RWPE1 (cell line): Measurements from ENCODE around the gene PROK2.

Experiments used
- CTCF ChIA-PET: fragments of 350-600 bp; sonication (Branson Sonifier 250); formaldehyde crosslinking; extraction: SDS; loops from one replicate; lab custom pipeline; 2021; lab: Yijun Ruan, JAX
- POLR2A ChIA-PET: fragments of 400-600 bp; formaldehyde crosslinking; extraction: SDS; loops from one replicate; lab custom pipeline; 2020; ENCODE audit warnings: antibody characterized with exemption; ENCODE audit not compliant: low non-redundant PET; lab: Yijun Ruan, JAX
- DNase-seq: peaks from one replicate; pipeline ENCODE4 v3.0.0; 2012; ENCODE audit warnings: low spot score
- H3K27ac ChIP-seq: fragments of 450-650 bp; 2 replicates; pipeline ENCODE4 v1.5.1; 2017
- CTCF ChIP-seq: fragments of 450-650 bp; conservative IDR thresholded peaks from 2 replicates; pipeline ENCODE4 v1.5.1; 2017; ENCODE audit warnings: low read depth, mild to moderate bottlenecking

The PROK2 gene

DNA sequence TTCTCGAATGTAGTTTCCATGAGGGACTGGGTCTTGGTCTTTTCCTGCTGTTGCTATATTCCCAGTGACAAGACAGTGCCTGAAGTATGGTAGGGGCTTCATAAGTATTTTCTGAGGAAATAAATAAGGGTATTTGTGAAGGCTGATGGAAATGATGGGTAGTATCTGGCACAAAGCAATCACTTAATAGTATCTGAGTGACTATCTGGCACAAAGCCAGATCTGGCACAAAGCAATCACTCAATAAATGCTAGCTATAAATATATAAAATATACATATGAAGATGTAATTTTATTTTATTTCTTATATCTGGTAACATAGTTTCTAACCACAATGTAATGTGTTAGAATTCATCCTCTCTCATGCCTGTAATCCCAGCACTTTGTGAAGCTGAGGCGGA is 20.7 kb upstream of the PROK2 start:
- DNase-seq, result no peak
- TF ChIP-seq CTCF, result no peak
- ChIA-PET CTCF (no interaction called here), POLR2A (no interaction called here)
- H3K27ac ChIP-seq, result no peak overlapping the region

GRCh38 chr3:71805199-71805598 is 20.3 kb upstream of the PROK2 start:
- ChIA-PET CTCF (no interaction called here), POLR2A (no interaction called here)
- H3K27ac ChIP-seq, result no peak overlapping the region
- no peak for TF ChIP-seq CTCF
- no peak for DNase-seq

- no peak for TF ChIP-seq CTCF
- POLR2A ChIA-PET, result no interaction called here
- H3K27ac ChIP-seq, result no peak overlapping the region
- CTCF ChIA-PET, result no interaction called here
- DNase-seq, result no peak
Observed at GRCh38 chr3:71803248-71803647, 18.3 kb upstream of the PROK2 start.

GRCh38 chr3:71801986-71802385 is 17.0 kb upstream of the PROK2 start:
- ChIA-PET CTCF (interaction anchor here (0.7 kb wide), 1 partner anchor 91 kb away, joined by 3 read pairs; no protein-coding TSS in a partner anchor), POLR2A (no interaction called here)
- no peak for TF ChIP-seq CTCF
- no peak for DNase-seq
- H3K27ac ChIP-seq, result no peak overlapping the region

GRCh38 chr3:71800023-71800422 is 15.1 kb upstream of the PROK2 start:
- POLR2A ChIA-PET, result no interaction called here
- CTCF ChIA-PET, result no interaction called here

GRCh38 chr3:71797455-71797854 is 12.5 kb upstream of the PROK2 start:
- no peak for TF ChIP-seq CTCF
- no peak overlapping the region for H3K27ac ChIP-seq
- no peak for DNase-seq
- CTCF ChIA-PET, result no interaction called here
- POLR2A ChIA-PET, result no interaction called here

More at GRCh38 chr3:71800023-71800422, 15.1 kb upstream of the PROK2 start:
- H3K27ac ChIP-seq, result no peak overlapping the region
- TF ChIP-seq CTCF, result no peak
- DNase-seq, result no peak
